Measurements from ENCODE around the gene FCHO1.

The FCHO1 gene

DNA sequence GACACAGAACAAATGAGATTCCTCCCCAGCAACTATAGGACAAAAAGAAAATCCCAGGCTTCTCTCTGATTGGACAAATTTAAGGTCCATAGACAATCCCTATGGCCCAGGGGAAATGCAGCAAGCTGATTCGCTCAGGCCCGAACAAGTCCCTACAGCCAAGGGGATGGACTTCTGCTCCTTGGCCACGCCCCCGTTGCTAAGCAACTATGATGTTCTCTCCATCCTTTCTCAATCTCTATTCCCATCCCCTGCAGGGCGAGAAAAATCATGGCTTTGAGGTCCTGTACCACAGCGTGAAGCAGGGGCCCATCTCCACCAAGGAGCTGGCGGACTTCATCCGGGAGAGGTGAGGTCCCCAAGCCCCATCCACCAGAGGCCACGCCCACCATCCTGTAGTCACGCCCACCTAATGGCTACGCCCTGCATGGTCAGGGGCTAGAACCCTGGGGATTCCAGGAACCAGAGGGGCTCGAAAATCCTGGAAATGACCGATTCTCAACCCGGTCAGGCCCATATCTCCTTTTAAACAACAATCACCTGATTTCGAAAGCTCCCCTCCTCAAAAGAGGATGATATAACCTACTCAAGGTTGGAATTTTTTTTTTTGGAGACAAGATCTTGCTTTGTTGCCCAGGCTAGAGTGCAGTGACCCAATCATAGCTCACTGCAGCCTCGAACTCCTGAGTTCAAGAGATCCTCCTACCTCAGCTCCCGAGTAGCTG is 11.4 kb downstream of the FCHO1 start:
- Histone ChIP-seq H3K27ac (replicated peaks) (no peak overlapping the region), H3K27me3 (ENCODE audit: insufficient read depth, poor library complexity, severe bottlenecking) (no peaks in the 10 kb centered on the region), H3K4me3 (replicated peaks; ENCODE audit: insufficient read depth, low read length) (no peak overlapping the region)
- TF ChIP-seq CTCF (IDR thresholded peaks at IDR 0.05; ENCODE audit: insufficient read depth, low read length): no peak
- TF ChIP-seq, protein P1, sequence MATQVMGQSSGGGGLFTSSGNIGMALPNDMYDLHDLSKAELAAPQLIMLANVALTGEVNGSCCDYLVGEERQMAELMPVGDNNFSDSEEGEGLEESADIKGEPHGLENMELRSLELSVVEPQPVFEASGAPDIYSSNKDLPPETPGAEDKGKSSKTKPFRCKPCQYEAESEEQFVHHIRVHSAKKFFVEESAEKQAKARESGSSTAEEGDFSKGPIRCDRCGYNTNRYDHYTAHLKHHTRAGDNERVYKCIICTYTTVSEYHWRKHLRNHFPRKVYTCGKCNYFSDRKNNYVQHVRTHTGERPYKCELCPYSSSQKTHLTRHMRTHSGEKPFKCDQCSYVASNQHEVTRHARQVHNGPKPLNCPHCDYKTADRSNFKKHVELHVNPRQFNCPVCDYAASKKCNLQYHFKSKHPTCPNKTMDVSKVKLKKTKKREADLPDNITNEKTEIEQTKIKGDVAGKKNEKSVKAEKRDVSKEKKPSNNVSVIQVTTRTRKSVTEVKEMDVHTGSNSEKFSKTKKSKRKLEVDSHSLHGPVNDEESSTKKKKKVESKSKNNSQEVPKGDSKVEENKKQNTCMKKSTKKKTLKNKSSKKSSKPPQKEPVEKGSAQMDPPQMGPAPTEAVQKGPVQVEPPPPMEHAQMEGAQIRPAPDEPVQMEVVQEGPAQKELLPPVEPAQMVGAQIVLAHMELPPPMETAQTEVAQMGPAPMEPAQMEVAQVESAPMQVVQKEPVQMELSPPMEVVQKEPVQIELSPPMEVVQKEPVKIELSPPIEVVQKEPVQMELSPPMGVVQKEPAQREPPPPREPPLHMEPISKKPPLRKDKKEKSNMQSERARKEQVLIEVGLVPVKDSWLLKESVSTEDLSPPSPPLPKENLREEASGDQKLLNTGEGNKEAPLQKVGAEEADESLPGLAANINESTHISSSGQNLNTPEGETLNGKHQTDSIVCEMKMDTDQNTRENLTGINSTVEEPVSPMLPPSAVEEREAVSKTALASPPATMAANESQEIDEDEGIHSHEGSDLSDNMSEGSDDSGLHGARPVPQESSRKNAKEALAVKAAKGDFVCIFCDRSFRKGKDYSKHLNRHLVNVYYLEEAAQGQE (IDR thresholded peaks at IDR 0.05; ENCODE audit: insufficient replicate concordance, low read depth): no peak
- TF ChIP-seq POLR2AphosphoS5 (IDR thresholded peaks at IDR 0.05; ENCODE audit: low read depth): no peak
- TF ChIP-seq GABPA (IDR thresholded peaks at IDR 0.05; ENCODE audit: low read depth): no peak
- no peak for TF ChIP-seq SPI1 (IDR thresholded peaks at IDR 0.05; ENCODE audit: borderline replicate concordance, low read depth)
- peak in 1 of 2 experiments; percentile 63 for DNase-seq (ENCODE audit: low read depth in 1 of 2, low spot score in 1 of 2)

DNA sequence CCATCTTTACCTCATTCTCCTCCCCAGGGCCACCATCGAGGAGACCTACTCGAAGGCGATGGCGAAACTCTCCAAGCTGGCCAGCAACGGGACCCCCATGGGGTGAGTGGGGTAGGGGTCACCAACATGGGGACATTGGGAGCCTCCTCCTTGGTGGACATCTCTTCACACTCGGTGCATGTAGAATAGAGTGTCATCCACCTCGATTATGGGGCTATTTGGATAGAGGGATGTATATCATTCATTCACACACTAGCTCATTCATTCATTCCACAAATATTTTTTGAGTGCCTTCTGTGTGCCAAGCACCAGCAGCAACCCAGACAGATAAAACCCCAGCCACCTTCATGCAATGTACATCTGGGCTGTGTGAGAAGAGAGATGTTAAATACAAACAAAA is 13.1 kb downstream of the FCHO1 start:
- no peak for DNase-seq (ENCODE audit: low read depth in 1 of 2, low spot score in 1 of 2)
- H3K27ac ChIP-seq (replicated peaks): no peak overlapping the region; the same call in 1 of the 2 replicates
- H3K4me3 ChIP-seq (replicated peaks; ENCODE audit: insufficient read depth, low read length): no peak overlapping the region
- TF ChIP-seq POLR2AphosphoS5 (IDR thresholded peaks at IDR 0.05; ENCODE audit: low read depth): no peak
- TF ChIP-seq SPI1 (IDR thresholded peaks at IDR 0.05; ENCODE audit: borderline replicate concordance, low read depth): no peak
- no peak for TF ChIP-seq CTCF (IDR thresholded peaks at IDR 0.05; ENCODE audit: insufficient read depth, low read length)
- no peak for TF ChIP-seq GABPA (IDR thresholded peaks at IDR 0.05; ENCODE audit: low read depth)
- TF ChIP-seq, protein P1 (IDR thresholded peaks at IDR 0.05; ENCODE audit: insufficient replicate concordance, low read depth): no peak
- no peaks in the 10 kb centered on the region for H3K27me3 ChIP-seq (ENCODE audit: insufficient read depth, poor library complexity, severe bottlenecking)

DNA sequence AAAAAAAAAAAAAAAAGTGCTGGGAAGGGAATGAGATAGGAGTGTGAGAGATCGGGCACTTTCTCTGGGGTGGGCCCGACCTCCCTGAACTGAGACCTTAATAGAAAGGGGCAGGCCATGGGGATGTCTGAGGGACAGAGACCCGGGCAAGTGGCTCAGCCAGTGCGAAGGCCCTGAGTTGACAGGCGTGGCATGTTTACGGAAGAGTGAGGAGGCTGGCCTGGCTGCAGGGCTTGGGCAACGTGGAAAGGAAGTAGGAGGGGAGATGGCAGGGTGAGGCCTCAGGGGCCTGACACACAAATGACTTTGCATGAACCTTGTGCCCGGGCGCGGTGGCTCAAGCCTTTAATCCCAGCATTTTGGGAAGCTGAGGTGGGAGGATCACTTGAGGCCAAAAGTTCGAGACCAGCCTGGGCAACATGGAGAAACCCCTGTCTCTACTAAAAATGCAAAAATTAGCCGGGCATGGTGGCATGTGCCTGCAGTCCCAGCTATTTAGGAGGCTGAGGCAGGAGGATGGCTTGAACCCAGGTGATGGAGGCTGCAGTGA is 13.9 kb downstream of the FCHO1 start:
- Histone ChIP-seq H3K27me3 (ENCODE audit: insufficient read depth, poor library complexity, severe bottlenecking) (no peaks in the 10 kb centered on the region), H3K27ac (replicated peaks) (peak overlapping the region; percentile 60), H3K4me3 (replicated peaks; ENCODE audit: insufficient read depth, low read length) (no peak overlapping the region)
- TF ChIP-seq SPI1 (IDR thresholded peaks at IDR 0.05; ENCODE audit: borderline replicate concordance, low read depth) (peak; percentile 59; the same call in 1 of the 2 replicates), GABPA (IDR thresholded peaks at IDR 0.05; ENCODE audit: low read depth) (no peak), CTCF (IDR thresholded peaks at IDR 0.05; ENCODE audit: insufficient read depth, low read length) (no peak), POLR2AphosphoS5 (IDR thresholded peaks at IDR 0.05; ENCODE audit: low read depth) (peak; percentile 60)
- TF ChIP-seq, protein P1 (IDR thresholded peaks at IDR 0.05; ENCODE audit: insufficient replicate concordance, low read depth): no peak
- DNase-seq (ENCODE audit: low read depth in 1 of 2, low spot score in 1 of 2): peak in 1 of 2 experiments; percentile 95

Data from HL-60 (cell line).